Peyer's patch (tissue), 4 donors: Measurements from ENCODE around the gene GBX2. TPM values are rescaled to one million over a fixed set of nuclear protein-coding genes. Genes with fewer than 3 reads are reported as not detected.

Experiments used
- DNase-seq, 3 donors: peaks; one replicate each; pipeline ENCODE4 v3.0.0-alpha.2; 2017 to 2019
- H3K27ac ChIP-seq, 4 donors: fragments of 200-600 bp; sonication (generic); one replicate each; pipeline ENCODE4 v1.5.1; 2016 to 2019
- H3K27me3 ChIP-seq, 2 donors: fragments of 200-600 bp; sonication (generic); one replicate each; pipeline ENCODE4 v1.5.1; 2019
- H3K36me3 ChIP-seq, 3 donors: fragments of 200-600 bp; sonication (generic); one replicate each; pipeline ENCODE4 v1.5.1; 2016 to 2019
- H3K4me1 ChIP-seq, 4 donors: fragments of 200-600 bp; sonication (generic); one replicate each; pipeline ENCODE4 v1.5.1; 2016 to 2019
- H3K4me3 ChIP-seq, 4 donors: fragments of 200-600 bp; sonication (generic); 1 replicate in 3 of 4; 2 replicates in 1 of 4; pipeline ENCODE4 v1.5.1; 2016 to 2019; ENCODE audit warnings: mild to moderate bottlenecking in 1 of 4
- H3K9me3 ChIP-seq, 4 donors: fragments of 200-600 bp; sonication (generic); one replicate each; pipeline ENCODE4 v1.5.1; 2016 to 2019; ENCODE audit warnings: mild to moderate bottlenecking in 1 of 4
- POLR2A ChIP-seq, 2 donors: fragments of 450-650 bp; IDR thresholded peaks; one replicate each; pipeline ENCODE4 v1.5.1; 2017; ENCODE audit warnings: antibody characterized with exemption in 2 of 2, mild to moderate bottlenecking in 2 of 2, moderate library complexity in 2 of 2
- total RNA-seq, 4 donors: library from RNA; depleted of rRNA; stranded (reverse); fragments of >200 nt; gene quantifications; one replicate each; pipeline ENCODE4 v1.1.0, GENCODE V29; 2016
- TF ChIP-seq, protein P1 (sequence below), 6 experiments: fragments of 450-650 bp in 4 of 6; fragments of 200-600 bp in 2 of 6; sonication (generic) in 1 of 6; IDR thresholded peaks; one replicate each; pipeline ENCODE4 v1.5.1; 2017 to 2019; ENCODE audit warnings: antibody characterized with exemption in 6 of 6, mild to moderate bottlenecking in 3 of 6, moderate library complexity in 1 of 6

The GBX2 gene
- total RNA-seq, 4 donors from 2014 or later = not detected

DNA sequence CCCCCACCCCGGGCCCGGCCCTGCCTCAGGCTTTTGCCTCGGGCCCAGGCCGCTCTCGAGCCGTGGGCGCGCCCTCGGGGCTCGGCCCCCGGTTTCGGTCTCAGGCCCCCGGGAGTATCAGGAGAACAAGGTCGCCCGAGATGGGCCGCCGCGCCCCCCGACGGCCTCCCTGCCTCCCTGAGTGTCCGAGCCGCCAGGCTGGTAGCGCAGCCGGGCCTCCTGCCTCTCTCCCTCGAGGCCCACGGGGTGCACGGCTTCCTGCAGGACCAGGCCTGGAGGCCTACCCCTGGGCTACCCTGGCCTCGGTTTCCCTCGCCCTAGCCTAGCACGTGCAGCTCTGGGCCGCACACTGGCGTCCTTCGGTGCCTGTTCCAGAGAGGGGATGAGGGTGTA lies 8.4 kb downstream of the GBX2 start:
- Histone ChIP-seq H3K4me1 (peaks cover 0 to 19% (median 0%) of the 10 kb centered on the region in 4 donors), H3K4me3 (no peak overlapping the region), H3K27me3 (peaks cover 0 to 37% of the 10 kb centered on the region in 2 donors), H3K27ac (no peak overlapping the region), H3K36me3 (no peaks in the 10 kb centered on the region), H3K9me3 (no peaks in the 10 kb centered on the region)
- no peak for DNase-seq
- no peak for TF ChIP-seq POLR2A (IDR thresholded peaks at IDR 0.05)
- TF ChIP-seq, protein P1, sequence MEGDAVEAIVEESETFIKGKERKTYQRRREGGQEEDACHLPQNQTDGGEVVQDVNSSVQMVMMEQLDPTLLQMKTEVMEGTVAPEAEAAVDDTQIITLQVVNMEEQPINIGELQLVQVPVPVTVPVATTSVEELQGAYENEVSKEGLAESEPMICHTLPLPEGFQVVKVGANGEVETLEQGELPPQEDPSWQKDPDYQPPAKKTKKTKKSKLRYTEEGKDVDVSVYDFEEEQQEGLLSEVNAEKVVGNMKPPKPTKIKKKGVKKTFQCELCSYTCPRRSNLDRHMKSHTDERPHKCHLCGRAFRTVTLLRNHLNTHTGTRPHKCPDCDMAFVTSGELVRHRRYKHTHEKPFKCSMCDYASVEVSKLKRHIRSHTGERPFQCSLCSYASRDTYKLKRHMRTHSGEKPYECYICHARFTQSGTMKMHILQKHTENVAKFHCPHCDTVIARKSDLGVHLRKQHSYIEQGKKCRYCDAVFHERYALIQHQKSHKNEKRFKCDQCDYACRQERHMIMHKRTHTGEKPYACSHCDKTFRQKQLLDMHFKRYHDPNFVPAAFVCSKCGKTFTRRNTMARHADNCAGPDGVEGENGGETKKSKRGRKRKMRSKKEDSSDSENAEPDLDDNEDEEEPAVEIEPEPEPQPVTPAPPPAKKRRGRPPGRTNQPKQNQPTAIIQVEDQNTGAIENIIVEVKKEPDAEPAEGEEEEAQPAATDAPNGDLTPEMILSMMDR (IDR thresholded peaks at IDR 0.05) = no peak

DNA sequence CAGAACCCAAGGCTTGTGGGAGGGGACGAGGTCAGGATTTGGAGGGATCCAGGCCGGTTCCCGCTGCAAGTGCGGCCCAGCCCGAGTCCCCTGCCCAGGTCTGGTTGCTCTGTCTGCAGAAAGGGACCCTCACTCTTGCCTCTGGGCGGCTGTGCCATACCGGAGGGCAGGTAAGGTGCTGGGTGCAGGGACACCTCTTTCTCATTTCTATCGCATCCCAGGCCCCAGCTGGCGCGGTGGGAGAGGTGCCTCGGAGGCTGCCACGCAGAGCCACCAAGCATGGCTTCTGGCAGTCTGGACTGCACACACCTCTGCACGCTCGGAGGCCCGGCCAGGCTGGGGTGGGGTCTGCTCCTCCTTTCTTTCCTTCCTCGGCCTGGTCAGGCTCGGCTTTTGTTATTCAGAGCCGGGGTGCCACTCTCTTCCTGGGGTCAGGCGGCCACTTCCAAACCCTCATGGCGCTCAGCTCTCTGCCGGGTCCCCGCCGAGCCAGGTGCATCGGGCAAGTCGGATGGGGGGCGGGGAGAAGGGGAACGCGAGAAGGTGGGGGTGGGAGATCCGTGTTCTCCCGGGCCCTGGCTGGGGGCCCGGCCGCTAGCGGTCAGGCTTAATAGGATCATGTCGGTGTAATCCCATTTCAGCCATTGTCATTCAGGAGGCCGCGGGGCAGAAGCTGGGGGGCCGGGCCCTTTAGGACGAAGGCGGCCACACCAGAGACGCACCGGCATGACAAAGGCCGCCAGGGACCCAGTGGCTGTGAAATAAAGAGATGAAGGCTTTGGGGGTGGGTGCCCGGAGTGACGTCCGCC lies 9.0 kb downstream of the GBX2 start:
- Histone ChIP-seq H3K9me3 (no peaks in the 10 kb centered on the region), H3K36me3 (no peaks in the 10 kb centered on the region), H3K4me3 (no peak overlapping the region), H3K4me1 (peaks cover 0 to 13% (median 0%) of the 10 kb centered on the region in 4 donors), H3K27ac (no peak overlapping the region), H3K27me3 (peaks cover 0 to 31% of the 10 kb centered on the region in 2 donors)
- no peak for TF ChIP-seq POLR2A (IDR thresholded peaks at IDR 0.05)
- TF ChIP-seq, protein P1 (IDR thresholded peaks at IDR 0.05) = no peak
- no peak for DNase-seq

- no peak for DNase-seq
- H3K36me3 ChIP-seq = no peaks in the 10 kb centered on the region
- TF ChIP-seq, protein P1 (IDR thresholded peaks at IDR 0.05) = no peak
- TF ChIP-seq POLR2A (IDR thresholded peaks at IDR 0.05) = no peak
- no peak overlapping the region for H3K27ac ChIP-seq
- peaks cover 0 to 6% (median 0%) of the 10 kb centered on the region in 4 donors for H3K9me3 ChIP-seq
- H3K4me3 ChIP-seq = no peak overlapping the region
- H3K27me3 ChIP-seq = peaks cover 0 to 19% of the 10 kb centered on the region in 2 donors
- peaks cover 0 to 1% (median 0%) of the 10 kb centered on the region in 4 donors for H3K4me1 ChIP-seq
Measured at GRCh38 chr2:236157815-236158498, 10.2 kb downstream of the GBX2 start.

- Histone ChIP-seq H3K27me3 (peaks cover 0 to 15% of the 10 kb centered on the region in 2 donors), H3K9me3 (peaks cover 0 to 10% (median 0%) of the 10 kb centered on the region in 4 donors), H3K27ac (no peak overlapping the region), H3K4me1 (no peaks in the 10 kb centered on the region), H3K4me3 (no peak overlapping the region), H3K36me3 (no peaks in the 10 kb centered on the region)
- no peak for DNase-seq
- TF ChIP-seq, protein P1 (IDR thresholded peaks at IDR 0.05) = no peak
- TF ChIP-seq POLR2A (IDR thresholded peaks at IDR 0.05) = no peak
Measured at GRCh38 chr2:236157366-236157765, 10.8 kb downstream of the GBX2 start.

DNA sequence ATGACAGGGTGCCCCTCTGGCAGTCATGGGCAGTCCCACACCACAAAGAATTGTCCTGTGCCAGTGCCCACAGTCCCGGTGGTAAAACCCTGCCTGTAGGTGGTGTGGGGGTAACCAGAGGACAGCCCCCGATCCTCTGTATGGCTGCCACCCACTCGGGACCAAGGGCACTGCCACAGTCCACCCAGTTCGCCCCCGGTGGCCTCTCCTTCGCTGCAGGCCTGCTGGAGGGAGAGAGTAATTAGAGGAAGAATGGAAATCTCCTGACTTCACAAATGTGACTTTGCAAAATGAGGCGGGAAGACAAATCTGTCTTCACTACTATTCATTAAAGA lies 11.4 kb downstream of the GBX2 start:
- H3K4me1 ChIP-seq = no peaks in the 10 kb centered on the region
- TF ChIP-seq, protein P1 (IDR thresholded peaks at IDR 0.05) = no peak
- no peak for TF ChIP-seq POLR2A (IDR thresholded peaks at IDR 0.05)

More for the DNA sequence above, 11.4 kb downstream of the GBX2 start:
- no peak for DNase-seq
- peaks cover 0 to 15% of the 10 kb centered on the region in 2 donors for H3K27me3 ChIP-seq
- peaks cover 0 to 12% (median 0%) of the 10 kb centered on the region in 4 donors for H3K9me3 ChIP-seq
- H3K4me3 ChIP-seq = no peak overlapping the region
- no peak overlapping the region for H3K27ac ChIP-seq
- H3K36me3 ChIP-seq = no peaks in the 10 kb centered on the region
